ENCODE measurements around the gene B3GALNT2.
A peak's percentile ranks its signal among the peaks of the same experiment; 100 is the strongest.
"Not testable (repeated sequence)": the region's sequence is repeated elsewhere in the genome, so short reads cannot be mapped to it uniquely, and the experiment has no call there.

Gene B3GALNT2

DNA sequence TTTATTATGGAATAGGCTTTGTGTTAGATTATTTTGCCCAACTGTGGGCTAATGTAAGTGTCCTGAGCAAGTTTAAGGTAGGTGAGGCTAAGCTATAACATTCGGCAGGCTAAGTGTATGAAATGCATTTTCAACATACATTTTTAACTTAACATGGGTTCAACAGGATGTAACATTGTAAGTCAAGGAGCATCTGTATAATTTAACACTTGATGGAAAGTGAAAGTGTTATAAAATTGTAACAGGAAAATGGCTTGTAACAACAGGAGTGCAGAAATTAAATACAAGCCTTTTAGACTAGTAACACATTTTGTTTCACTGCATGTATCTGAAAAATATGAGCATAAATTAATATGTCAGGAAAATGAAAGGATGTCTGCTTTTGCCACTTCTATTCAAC is 42.3 kb downstream of the B3GALNT2 start:
- ChIA-PET CTCF (no interaction called here), POLR2A (interaction anchor here (1.4 kb wide), 1 partner anchor 43 kb away, joined by 3 read pairs; the partner anchor contains the start of gene B3GALNT2)
- DNase-seq (ENCODE audit: extremely low spot score) = no peak
- no peak for TF ChIP-seq ELF4 (IDR thresholded peaks at IDR 0.05)
- no peak for TF ChIP-seq SP1 (IDR thresholded peaks at IDR 0.05)
- TF ChIP-seq ARNT (IDR thresholded peaks at IDR 0.05) = no peak
- no peak for TF ChIP-seq FOXA1 (IDR thresholded peaks at IDR 0.05)
- TF ChIP-seq L3MBTL2 (conservative IDR thresholded peaks at IDR 0.05) = no peak
- no peak for TF ChIP-seq FOXK2 (IDR thresholded peaks at IDR 0.05)
- TF ChIP-seq BHLHE40 (IDR thresholded peaks at IDR 0.05; ENCODE audit: borderline replicate concordance) = no peak
- TF ChIP-seq SUZ12 (IDR thresholded peaks at IDR 0.05) = no peak
- no peak for TF ChIP-seq TARDBP (IDR thresholded peaks at IDR 0.05)
- TF ChIP-seq HDGF (IDR thresholded peaks at IDR 0.05; ENCODE audit: borderline replicate concordance) = no peak
- no peak for TF ChIP-seq CTBP1 (IDR thresholded peaks at IDR 0.05; ENCODE audit: borderline replicate concordance)
- no peak for TF ChIP-seq NFRKB (IDR thresholded peaks at IDR 0.05)
- no peak for TF ChIP-seq LEF1 (IDR thresholded peaks at IDR 0.05; ENCODE audit: borderline replicate concordance)
- TF ChIP-seq ZNF384 (IDR thresholded peaks at IDR 0.05) = no peak
- TF ChIP-seq, protein P1, sequence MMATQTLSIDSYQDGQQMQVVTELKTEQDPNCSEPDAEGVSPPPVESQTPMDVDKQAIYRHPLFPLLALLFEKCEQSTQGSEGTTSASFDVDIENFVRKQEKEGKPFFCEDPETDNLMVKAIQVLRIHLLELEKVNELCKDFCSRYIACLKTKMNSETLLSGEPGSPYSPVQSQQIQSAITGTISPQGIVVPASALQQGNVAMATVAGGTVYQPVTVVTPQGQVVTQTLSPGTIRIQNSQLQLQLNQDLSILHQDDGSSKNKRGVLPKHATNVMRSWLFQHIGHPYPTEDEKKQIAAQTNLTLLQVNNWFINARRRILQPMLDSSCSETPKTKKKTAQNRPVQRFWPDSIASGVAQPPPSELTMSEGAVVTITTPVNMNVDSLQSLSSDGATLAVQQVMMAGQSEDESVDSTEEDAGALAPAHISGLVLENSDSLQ (IDR thresholded peaks at IDR 0.05) = no peak
- TF ChIP-seq FOXM1 (IDR thresholded peaks at IDR 0.05; ENCODE audit: borderline replicate concordance) = no peak

DNA sequence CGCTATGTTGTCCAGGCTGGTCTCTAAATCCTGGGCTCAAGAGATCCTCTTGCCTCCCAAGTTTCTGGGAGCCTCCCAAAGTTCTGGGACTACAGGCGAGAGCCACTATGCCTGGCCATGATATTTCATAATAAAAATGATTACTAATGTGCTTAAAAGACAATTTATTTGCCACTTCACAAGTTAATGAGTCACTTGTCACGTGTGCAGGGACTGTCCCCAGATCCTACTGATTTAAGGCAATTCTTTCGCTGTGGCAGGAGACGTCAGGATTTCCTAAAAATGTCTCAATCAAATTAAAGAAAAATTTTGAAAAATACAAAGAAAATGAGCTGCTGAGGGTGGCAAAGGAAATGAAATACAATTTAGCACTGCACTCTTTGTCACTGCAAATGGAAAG is 43.5 kb downstream of the B3GALNT2 start:
- TF ChIP-seq L3MBTL2 (conservative IDR thresholded peaks at IDR 0.05) = no peak
- no peak for TF ChIP-seq TARDBP (IDR thresholded peaks at IDR 0.05)
- TF ChIP-seq SP1 (IDR thresholded peaks at IDR 0.05) = no peak
- ChIA-PET POLR2A (interaction anchor here (1.4 kb wide), 1 partner anchor 44 kb away, joined by 3 read pairs; the partner anchor contains the start of gene B3GALNT2), CTCF (no interaction called here)
- no peak for DNase-seq (ENCODE audit: extremely low spot score)

DNA sequence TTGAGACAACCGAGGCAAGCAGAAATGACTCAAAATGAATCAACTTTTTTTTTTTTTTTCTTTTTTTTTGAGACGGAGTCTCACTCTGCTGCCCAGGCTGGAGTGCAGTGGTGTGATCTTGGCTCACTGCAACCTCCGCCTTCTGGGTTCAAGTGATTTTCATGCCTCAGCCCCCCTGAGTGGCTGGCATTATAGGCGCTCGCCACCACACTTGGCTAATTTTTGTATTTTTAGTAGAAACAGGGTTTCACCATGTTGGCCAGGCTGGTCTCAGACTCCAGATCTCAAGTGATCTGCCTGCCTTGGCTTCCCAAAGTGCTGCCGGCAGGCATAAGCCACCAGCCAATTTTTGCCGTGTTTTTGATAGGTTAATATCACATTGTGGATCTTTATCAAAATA is 46.4 kb downstream of the B3GALNT2 start:
- POLR2A ChIA-PET; DNase-seq (ENCODE audit: extremely low spot score); CTCF ChIA-PET: not testable (repeated sequence)

DNA sequence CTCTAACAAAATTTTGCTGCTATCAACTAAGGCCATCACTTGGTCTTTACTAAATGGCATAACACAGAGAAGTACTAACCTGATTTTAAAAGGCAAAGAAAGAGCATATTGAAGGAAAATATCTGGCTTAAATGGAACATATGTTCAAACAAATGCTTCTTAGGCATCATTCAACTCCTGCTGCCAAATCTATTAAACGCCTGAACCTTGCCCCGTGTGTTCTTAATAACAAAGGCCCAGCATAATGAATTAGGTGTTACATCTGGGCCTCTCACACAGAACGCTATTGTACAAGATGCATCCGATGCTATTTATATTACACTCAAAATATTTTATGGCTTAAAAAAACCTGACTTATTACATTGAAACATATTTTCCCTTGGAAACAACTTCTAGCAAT is 48.4 kb downstream of the B3GALNT2 start:
- CTCF ChIA-PET = interaction anchor here (0.7 kb wide), 1 partner anchor 1095 kb away, joined by 4 read pairs; no protein-coding TSS in a partner anchor
- POLR2A ChIA-PET = interaction anchor here (0.7 kb wide), 1 partner anchor 322 kb away, joined by 3 read pairs; no protein-coding TSS in a partner anchor
- no peak for TF ChIP-seq LEF1 (IDR thresholded peaks at IDR 0.05; ENCODE audit: borderline replicate concordance)
- TF ChIP-seq SP1 (IDR thresholded peaks at IDR 0.05) = 0 out of 2 replicates have a peak, but pooled peaks have one; percentile 8
- TF ChIP-seq FOXM1 (IDR thresholded peaks at IDR 0.05; ENCODE audit: borderline replicate concordance) = no peak
- DNase-seq (ENCODE audit: extremely low spot score) = no peak

DNA sequence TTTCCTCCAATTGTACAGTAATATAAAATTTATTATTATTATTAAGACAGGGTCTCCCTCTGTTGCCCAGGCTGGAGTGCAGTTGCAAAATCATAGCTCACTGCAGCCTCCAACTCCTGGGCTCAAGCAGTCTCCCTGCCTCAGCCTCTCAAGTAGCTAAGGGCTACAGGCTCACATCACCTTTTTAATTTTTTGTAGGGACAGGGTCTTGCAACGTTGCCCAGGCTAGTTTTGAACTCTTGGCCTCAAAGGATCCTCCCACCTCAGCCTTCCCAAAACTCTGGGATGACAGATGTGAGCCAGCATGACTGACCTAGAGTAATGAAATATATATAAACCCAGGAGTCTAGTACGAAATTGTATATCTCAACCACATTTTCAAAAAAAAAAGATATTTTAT is 49.2 kb downstream of the B3GALNT2 start:
- ChIA-PET POLR2A (interaction anchor here (0.7 kb wide), 1 partner anchor 321 kb away, joined by 3 read pairs; no protein-coding TSS in a partner anchor), CTCF (interaction anchor here (0.7 kb wide), 1 partner anchor 1096 kb away, joined by 4 read pairs; no protein-coding TSS in a partner anchor)
- no peak for DNase-seq (ENCODE audit: extremely low spot score)
- no peak for TF ChIP-seq LEF1 (IDR thresholded peaks at IDR 0.05; ENCODE audit: borderline replicate concordance)

DNA sequence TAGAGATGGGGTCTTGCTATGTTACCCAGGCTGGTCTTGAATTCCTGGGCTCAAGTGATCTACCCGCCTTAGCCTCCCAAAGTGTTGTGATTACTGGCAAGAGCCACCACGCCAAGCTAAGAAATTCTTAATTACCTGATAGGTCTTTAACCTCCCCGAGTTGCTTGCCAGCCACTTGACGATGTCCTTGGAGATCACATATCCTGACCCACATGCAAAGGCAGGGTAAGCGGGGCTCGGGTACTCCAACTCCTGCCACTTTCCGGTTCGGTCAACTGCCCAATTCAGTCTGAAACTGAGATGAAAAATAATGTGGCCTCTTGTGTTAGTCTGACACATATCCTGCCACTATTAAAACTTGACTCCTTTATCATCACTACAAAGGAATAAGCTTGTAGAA is 50.2 kb downstream of the B3GALNT2 start:
- CTCF ChIA-PET = interaction anchor here (0.6 kb wide), 1 partner anchor 289 kb away, joined by 4 read pairs; no protein-coding TSS in a partner anchor
- TF ChIP-seq, protein P1 (IDR thresholded peaks at IDR 0.05) = no peak
- TF ChIP-seq BHLHE40 (IDR thresholded peaks at IDR 0.05; ENCODE audit: borderline replicate concordance) = no peak
- TF ChIP-seq FOXM1 (IDR thresholded peaks at IDR 0.05; ENCODE audit: borderline replicate concordance) = no peak
- no peak for TF ChIP-seq ZNF384 (IDR thresholded peaks at IDR 0.05)
- no peak for DNase-seq (ENCODE audit: extremely low spot score)
- POLR2A ChIA-PET = no interaction called here

DNA sequence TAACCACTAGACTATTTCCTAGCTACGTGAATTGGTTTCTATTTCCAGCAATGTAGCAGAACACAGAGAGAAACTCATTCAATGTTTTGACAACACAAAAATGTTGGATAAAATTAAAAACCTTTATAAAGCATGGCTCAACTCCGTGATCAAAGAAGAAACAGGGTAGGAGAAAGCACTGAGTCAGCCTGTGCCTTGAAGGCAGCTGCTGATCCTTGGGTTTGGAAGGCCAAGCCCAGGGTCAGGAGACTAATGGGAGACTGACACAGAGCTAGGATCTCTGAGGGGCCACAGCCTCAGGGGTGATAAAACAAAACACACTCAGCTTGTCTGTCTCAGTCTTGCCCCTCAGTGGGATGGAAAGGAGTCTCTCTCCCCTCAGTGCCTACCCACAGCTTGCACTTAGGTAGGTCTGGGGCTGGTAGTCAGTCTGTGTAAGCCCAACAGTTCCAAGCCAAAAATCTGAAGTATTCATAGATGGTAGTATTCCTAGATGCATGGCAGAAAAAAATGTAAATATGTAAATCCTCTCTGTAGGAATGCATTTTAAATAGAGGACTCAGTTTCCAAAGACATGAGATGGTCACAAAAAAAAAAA is 53.3 kb downstream of the B3GALNT2 start:
- ChIA-PET CTCF (interaction anchor here (0.6 kb wide), 1 partner anchor 1863 kb away, joined by 3 read pairs; no protein-coding TSS in a partner anchor), POLR2A (interaction anchor here (0.9 kb wide), 1 partner anchor 54 kb away, joined by 3 read pairs; the partner anchor contains the start of gene B3GALNT2)
- DNase-seq (ENCODE audit: extremely low spot score) = no peak
- TF ChIP-seq FOXM1 (IDR thresholded peaks at IDR 0.05; ENCODE audit: borderline replicate concordance) (no peak), L3MBTL2 (conservative IDR thresholded peaks at IDR 0.05) (no peak), ARNT (IDR thresholded peaks at IDR 0.05) (no peak), TARDBP (IDR thresholded peaks at IDR 0.05) (no peak), ELF4 (IDR thresholded peaks at IDR 0.05) (no peak), CTBP1 (IDR thresholded peaks at IDR 0.05; ENCODE audit: borderline replicate concordance) (no peak), FOXA1 (IDR thresholded peaks at IDR 0.05) (no peak), LEF1 (IDR thresholded peaks at IDR 0.05; ENCODE audit: borderline replicate concordance) (no peak), NFRKB (IDR thresholded peaks at IDR 0.05) (no peak), BHLHE40 (IDR thresholded peaks at IDR 0.05; ENCODE audit: borderline replicate concordance) (no peak), SP1 (IDR thresholded peaks at IDR 0.05) (no peak), FOXK2 (IDR thresholded peaks at IDR 0.05) (no peak), ZNF384 (IDR thresholded peaks at IDR 0.05) (no peak), SUZ12 (IDR thresholded peaks at IDR 0.05) (no peak), HDGF (IDR thresholded peaks at IDR 0.05; ENCODE audit: borderline replicate concordance) (no peak)
- TF ChIP-seq, protein P1 (IDR thresholded peaks at IDR 0.05) = no peak

Data from HEK293T (cell line).